Stomach smooth muscle (tissue), 2 donors: ENCODE measurements around the gene NR1I2.

Experiments used
- H3K27ac ChIP-seq: one replicate; pipeline ENCODE4 v1.7.0; 2013; ENCODE audit warnings: mild to moderate bottlenecking, low read length, inconsistent platforms
- H3K27me3 ChIP-seq, 2 donors: one replicate each; pipeline ENCODE4 v1.7.0; 2013; ENCODE audit warnings: low read length in 2 of 2; ENCODE audit not compliant: insufficient read depth in 2 of 2, control insufficient read depth in 1 of 2
- H3K36me3 ChIP-seq, 2 donors: one replicate each; pipeline ENCODE4 v1.7.0; 2013; ENCODE audit warnings: low read length in 2 of 2; ENCODE audit not compliant: control insufficient read depth in 2 of 2, insufficient read depth in 2 of 2
- H3K4me1 ChIP-seq: one replicate; pipeline ENCODE4 v1.7.0; 2013; ENCODE audit warnings: low read length; ENCODE audit not compliant: control insufficient read depth, insufficient read depth
- H3K4me3 ChIP-seq, 2 donors: one replicate each; pipeline ENCODE4 v1.7.0; 2013; ENCODE audit warnings: low read length in 2 of 2
- H3K9ac ChIP-seq, 2 donors: one replicate each; pipeline ENCODE4 v1.7.0; 2013; ENCODE audit warnings: low read length in 2 of 2, mild to moderate bottlenecking in 1 of 2
- H3K9me3 ChIP-seq, 2 donors: one replicate each; pipeline ENCODE4 v1.7.0; 2013; ENCODE audit warnings: low read length in 2 of 2; ENCODE audit not compliant: control insufficient read depth in 2 of 2
- donor health status: healthy.
- donor health status: Pancreatic carcinoma.

Gene NR1I2

DNA sequence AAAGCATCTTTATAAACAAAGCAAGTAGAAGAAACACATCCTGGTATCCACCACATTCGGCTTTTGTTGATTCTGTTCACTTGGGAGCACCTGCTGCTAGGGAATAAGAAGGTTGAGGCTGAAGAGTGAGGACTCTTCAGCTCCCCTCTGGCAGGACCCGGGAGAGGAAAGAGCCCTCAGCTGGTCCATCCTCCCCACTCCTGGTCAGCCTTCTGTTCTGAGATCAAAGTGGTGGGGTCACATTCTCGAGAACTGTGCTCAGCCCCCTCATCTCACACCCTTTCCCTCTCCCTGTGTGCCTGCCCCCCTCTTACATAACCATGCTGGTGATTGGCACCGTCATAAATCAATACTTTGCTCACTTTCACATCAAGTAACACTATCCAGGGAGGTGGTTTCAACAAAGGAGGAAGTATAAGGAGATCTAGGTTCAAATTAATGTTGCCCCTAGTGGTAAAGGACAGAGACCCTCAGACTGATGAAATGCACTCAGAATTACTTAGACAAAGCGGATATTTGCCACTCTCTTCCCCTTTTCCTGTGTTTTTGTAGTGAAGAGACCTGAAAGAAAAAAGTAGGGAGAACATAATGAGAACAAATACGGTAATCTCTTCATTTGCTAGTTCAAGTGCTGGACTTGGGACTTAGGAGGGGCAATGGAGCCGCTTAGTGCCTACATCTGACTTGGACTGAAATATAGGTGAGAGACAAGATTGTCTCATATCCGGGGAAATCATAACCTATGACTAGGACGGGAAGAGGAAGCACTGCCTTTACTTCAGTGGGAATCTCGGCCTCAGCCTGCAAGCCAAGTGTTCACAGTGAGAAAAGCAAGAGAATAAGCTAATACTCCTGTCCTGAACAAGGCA is at the start of gene NR1I2:
Gene NR1I2 (plus strand): TSS at position 772 of the 869 bp plus-strand sequence.
- peaks cover 0 to 1% of the 10 kb centered on the region in 2 donors for H3K9me3 ChIP-seq
- no peak within 1 kb of the TSS for H3K9ac ChIP-seq
- H3K4me1 ChIP-seq: no peaks in the 10 kb centered on the region
- H3K27ac ChIP-seq: no peak within 1 kb of the TSS
- H3K36me3 ChIP-seq: no peaks in the 10 kb centered on the region
- no peak within 1 kb of the TSS for H3K4me3 ChIP-seq
- H3K27me3 ChIP-seq: no peaks in the 10 kb centered on the region

DNA sequence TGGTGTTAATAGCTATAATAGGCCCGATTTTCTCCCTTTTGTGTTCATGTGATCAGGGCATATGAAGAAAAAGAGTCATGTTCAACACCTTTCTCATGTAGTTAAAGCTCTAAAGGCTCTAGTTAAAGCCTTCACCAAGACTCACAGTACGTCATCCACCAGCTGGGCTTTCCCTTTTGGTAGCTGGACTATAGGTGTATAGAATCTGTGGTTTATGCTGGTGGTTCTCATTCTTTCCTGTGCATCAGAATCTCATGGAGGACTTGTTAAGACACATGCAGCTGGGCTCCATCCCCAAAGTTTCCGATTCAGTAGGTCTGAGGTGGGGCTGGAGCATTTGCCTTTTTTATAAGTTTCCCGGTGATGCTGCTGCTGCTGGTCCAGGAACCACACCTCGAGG is 48.1 kb upstream of the NR1I2 start:
- H3K9me3 ChIP-seq: no peaks in the 10 kb centered on the region
- no peak overlapping the region for H3K9ac ChIP-seq
- no peak overlapping the region for H3K4me3 ChIP-seq
- H3K27me3 ChIP-seq: no peaks in the 10 kb centered on the region
- H3K27ac ChIP-seq: no peak overlapping the region
- H3K36me3 ChIP-seq: peaks cover 4 to 5% of the 10 kb centered on the region in 2 donors
- H3K4me1 ChIP-seq: no peaks in the 10 kb centered on the region

DNA sequence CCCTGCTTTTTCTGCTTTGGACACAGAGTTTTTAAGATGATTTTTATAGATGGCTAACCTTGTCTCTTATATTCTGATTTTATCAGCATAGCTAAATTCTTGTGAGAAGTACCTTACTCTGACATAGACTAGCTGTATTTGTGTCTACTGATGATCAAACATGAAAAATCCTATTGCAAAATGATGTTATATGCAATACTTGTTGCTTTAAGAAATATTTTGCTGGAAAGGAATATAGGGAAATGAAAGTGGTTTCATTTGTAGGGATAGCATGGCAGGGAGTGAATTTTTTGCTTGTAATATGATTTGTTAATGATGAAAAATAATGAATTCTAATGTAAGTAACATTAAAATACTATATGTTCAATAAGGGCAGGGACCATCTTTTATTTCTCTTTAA is 43.2 kb upstream of the NR1I2 start:
- no peaks in the 10 kb centered on the region for H3K9me3 ChIP-seq
- no peak overlapping the region for H3K4me3 ChIP-seq
- no peak overlapping the region for H3K9ac ChIP-seq
- H3K36me3 ChIP-seq: peaks cover 3 to 4% of the 10 kb centered on the region in 2 donors
- H3K4me1 ChIP-seq: no peaks in the 10 kb centered on the region
- no peaks in the 10 kb centered on the region for H3K27me3 ChIP-seq
- H3K27ac ChIP-seq: no peak overlapping the region

DNA sequence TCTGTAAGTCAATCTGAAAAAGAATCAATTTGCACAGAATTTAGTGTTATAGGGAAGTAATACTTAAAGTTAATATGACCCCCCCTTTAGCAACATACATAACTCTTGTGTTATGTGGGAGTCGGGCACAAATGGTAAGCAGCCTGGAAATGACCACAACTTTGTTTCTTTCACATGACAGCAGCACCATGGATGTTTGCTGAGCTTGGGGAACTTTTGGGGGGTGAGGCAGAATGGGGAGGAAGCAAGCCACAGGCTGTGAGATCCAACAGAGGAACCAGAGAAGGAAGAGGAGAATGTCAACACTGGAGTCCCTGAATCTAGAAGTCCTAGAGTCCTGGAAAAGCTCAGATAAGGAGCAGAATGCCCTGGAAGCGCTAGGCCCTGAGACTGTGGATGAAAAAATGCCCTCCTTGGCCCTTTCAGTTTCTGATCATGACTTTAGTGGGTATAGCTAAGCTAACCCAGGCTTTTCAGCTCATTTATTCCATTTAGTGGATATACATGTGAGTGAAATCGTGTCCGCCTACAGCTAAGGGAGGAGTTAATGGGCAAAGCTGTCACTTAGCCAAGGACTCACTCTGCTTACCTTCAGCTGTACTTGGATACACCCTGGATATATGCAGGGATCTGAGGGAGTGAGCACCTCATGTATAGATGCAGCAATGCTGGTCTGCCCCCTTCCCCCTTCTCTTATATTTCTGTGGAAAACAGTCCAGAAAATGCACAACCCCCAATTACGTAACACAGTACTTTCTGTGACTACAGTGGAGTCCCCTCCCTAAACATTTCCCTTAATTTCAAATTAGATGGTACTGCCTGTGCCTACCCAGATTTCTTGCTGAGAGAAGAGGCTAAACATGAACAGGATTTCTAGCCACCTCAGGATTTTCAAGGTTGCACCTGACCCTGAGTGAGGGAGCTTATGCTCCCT is 40.0 kb upstream of the NR1I2 start:
- Histone ChIP-seq H3K27ac (no peak overlapping the region), H3K27me3 (no peaks in the 10 kb centered on the region), H3K4me3 (no peak overlapping the region), H3K9me3 (no peaks in the 10 kb centered on the region), H3K9ac (no peak overlapping the region), H3K4me1 (no peaks in the 10 kb centered on the region), H3K36me3 (peaks cover 4 to 6% of the 10 kb centered on the region in 2 donors)

DNA sequence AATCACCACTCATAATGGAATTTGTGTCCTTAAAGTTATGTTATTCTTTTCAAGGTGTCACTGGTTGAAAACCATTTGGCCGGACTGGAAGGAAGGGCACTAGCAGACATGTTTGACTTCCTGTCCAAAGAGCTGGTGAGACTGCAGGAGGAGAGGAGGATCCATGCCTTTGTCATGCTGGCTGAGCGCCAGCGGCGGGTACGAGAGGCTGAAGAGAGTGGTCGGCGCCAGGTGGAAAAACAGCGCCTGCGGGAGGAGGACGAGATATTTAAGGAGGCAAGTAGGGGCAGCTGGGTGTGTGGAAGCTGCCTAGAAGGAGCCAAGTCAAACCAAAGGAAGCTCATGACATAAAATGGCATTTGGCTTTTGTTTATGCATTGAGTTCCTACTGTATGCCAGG is 38.0 kb upstream of the NR1I2 start:
- Histone ChIP-seq H3K9ac (no peak overlapping the region), H3K27me3 (no peaks in the 10 kb centered on the region), H3K9me3 (no peaks in the 10 kb centered on the region), H3K4me1 (no peaks in the 10 kb centered on the region), H3K4me3 (no peak overlapping the region), H3K27ac (no peak overlapping the region), H3K36me3 (peaks cover 3 to 4% of the 10 kb centered on the region in 2 donors)

DNA sequence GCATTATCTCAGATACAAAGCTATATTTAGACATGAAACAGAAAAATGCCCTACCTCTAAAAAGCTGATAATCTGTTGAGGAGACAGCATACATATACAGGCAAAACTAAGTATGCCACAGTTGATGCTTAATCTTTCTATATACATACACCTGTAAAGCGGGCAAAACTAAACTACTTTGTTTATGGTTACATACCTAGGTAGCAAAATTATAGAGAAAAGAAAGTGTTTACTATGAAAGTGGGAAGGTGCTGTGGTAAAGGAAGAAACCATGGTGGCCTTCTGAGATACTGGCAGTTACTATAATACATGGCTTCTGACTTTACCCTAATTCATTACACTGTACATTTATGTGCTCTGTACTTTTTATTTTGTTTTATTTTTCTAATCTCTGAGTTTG is 36.0 kb upstream of the NR1I2 start:
- Histone ChIP-seq H3K27ac (no peak overlapping the region), H3K4me1 (no peaks in the 10 kb centered on the region), H3K4me3 (no peak overlapping the region), H3K36me3 (peaks cover 7 to 13% of the 10 kb centered on the region in 2 donors), H3K27me3 (no peaks in the 10 kb centered on the region), H3K9ac (no peak overlapping the region), H3K9me3 (no peaks in the 10 kb centered on the region)

DNA sequence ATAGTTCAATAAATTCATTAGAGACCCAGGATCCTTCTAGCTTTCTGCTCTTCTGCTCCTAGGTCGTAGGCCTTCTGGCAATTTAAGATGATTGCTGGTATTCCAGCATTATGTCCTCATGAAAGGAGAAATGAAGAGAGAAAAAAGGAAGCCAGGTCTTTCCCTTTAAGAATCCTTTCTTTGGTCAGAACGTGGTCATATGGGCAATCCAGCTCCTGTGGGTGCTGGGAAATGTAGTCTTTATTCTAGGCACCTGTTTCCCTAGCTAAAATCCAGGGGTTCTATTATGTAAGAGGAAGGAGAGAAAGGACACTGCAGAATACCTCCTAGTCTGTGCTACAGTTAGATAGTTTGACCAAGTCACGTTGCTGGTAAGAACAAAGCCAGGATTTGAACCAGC is 35.5 kb upstream of the NR1I2 start:
- Histone ChIP-seq H3K9ac (no peak overlapping the region), H3K27ac (no peak overlapping the region), H3K9me3 (no peaks in the 10 kb centered on the region), H3K27me3 (no peaks in the 10 kb centered on the region), H3K4me3 (no peak overlapping the region), H3K36me3 (peaks cover 10 to 18% of the 10 kb centered on the region in 2 donors), H3K4me1 (no peaks in the 10 kb centered on the region)

DNA sequence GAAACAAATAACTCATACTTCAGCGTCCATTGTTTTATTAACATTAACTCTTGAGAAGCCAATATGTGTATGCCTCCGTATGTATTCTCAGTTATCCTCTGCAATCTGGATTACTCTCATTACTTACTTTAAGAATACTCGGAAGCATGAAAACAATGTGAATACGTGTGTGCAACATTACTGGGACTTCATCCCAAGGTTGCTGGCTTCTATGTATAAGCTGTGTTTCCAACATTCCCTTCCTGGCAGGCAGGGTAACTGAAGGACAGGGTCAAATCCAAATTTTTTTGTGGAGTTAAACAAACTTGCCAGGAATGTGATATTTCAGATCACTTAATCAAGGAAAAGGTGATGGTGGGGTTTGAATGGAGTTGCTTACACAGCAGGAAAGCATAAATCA is 34.5 kb upstream of the NR1I2 start:
- H3K27ac ChIP-seq: no peak overlapping the region
- H3K9me3 ChIP-seq: no peaks in the 10 kb centered on the region

DNA sequence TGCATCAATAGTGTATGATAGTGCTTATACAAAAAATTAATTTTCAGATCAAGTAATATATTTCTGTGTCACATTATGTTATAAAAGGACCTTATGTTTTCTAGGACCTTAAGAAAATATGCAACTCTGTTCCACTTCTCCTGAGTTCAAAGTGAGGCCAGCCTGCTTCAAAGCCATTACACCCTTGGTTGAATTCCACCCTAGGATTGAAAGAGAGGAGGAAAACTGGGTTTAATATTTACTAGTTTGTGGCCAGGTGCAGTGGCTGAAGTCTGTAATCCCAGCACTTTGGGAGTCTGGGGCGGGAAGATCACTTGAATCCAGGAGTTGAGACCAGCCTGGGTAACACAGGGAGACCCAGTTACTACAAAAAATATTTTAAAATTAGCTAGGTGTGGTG is 32.9 kb upstream of the NR1I2 start:
- Histone ChIP-seq H3K36me3 (peaks cover 11 to 25% of the 10 kb centered on the region in 2 donors), H3K9me3 (no peaks in the 10 kb centered on the region), H3K4me1 (no peaks in the 10 kb centered on the region), H3K9ac (no peak overlapping the region), H3K4me3 (no peak overlapping the region), H3K27me3 (no peaks in the 10 kb centered on the region), H3K27ac (no peak overlapping the region)

More for the DNA sequence above, 34.5 kb upstream of the NR1I2 start:
- peaks cover 12 to 20% of the 10 kb centered on the region in 2 donors for H3K36me3 ChIP-seq
- H3K9ac ChIP-seq: no peak overlapping the region
- H3K27me3 ChIP-seq: no peaks in the 10 kb centered on the region
- no peak overlapping the region for H3K4me3 ChIP-seq
- H3K4me1 ChIP-seq: no peaks in the 10 kb centered on the region

DNA sequence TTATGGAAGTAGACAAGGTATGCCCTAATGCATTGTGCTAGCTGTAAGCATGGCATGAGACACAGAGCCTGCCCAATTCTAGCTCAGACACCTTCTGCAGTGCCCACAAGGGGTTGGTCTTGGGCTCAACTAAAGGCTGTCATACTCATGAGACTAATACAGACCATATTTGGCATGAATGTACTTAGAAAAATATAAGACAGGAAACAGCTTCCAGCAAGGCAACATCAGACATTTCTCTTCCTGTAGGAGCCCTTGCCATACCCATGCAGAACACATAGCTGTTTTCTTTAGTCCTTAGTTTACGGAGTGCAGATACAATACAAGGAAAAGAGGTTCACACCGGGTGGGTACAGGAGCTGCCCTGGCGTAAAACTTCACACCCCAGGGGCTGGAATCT is 30.5 kb upstream of the NR1I2 start:
- H3K36me3 ChIP-seq: peaks cover 11 to 29% of the 10 kb centered on the region in 2 donors
- peaks cover 0 to 3% of the 10 kb centered on the region in 2 donors for H3K9me3 ChIP-seq
- no peak overlapping the region for H3K27ac ChIP-seq
- H3K27me3 ChIP-seq: no peaks in the 10 kb centered on the region
- no peak overlapping the region for H3K4me3 ChIP-seq
- H3K9ac ChIP-seq: no peak overlapping the region
- no peaks in the 10 kb centered on the region for H3K4me1 ChIP-seq
